Endothelial cell of umbilical vein (primary cell): ENCODE measurements around the gene D2HGDH. TPM values are rescaled to one million over a fixed set of nuclear protein-coding genes. Genes with fewer than 3 reads are reported as not detected.
"Not testable (repeated sequence)": the region's sequence is repeated elsewhere in the genome, so short reads cannot be mapped to it uniquely, and the experiment has no call there.

Experiments
- BruUV-seq: library from RNA; stranded (reverse); fragments of 400-500 nt; replicated peaks from 2 replicates; lab custom pipeline; 2021; lab: Mats Ljungman, UMichigan
- CTCF ChIA-PET: fragments of 300-600, 350-600 bp; sonication (Branson Sonifier 250); formaldehyde crosslinking; loops from one replicate; lab custom pipeline; 2021; ENCODE audit warnings: antibody characterized with exemption, inconsistent platforms; lab: Charles Lee
- POLR2A ChIA-PET: fragments of 300-600, 350-600 bp; sonication (Branson Sonifier 250); formaldehyde crosslinking; loops from one replicate; lab custom pipeline; 2021; ENCODE audit warnings: antibody characterized with exemption, inconsistent platforms; lab: Charles Lee
- DNase-seq: peaks from one replicate; pipeline ENCODE4 v3.0.0-alpha.2; 2011; ENCODE audit warnings: low read depth, low spot score
- FAIRE-seq: peaks from 2 replicates; lab custom pipeline; 2011; peaks lifted over from hg19 to GRCh38; lab: Jason Lieb, UNC
- H2AFZ ChIP-seq: 2 replicates; pipeline ENCODE4 v1.6.0; 2012; ENCODE audit warnings: low read depth, low read length, control low read depth, inconsistent platforms
- H3K27ac ChIP-seq: 2 replicates; pipeline ENCODE4 v1.5.1; 2011; ENCODE audit warnings: low read depth, mild to moderate bottlenecking, control low read depth, low read length, moderate library complexity; ENCODE audit not compliant: insufficient read depth
- H3K27me3 ChIP-seq, 2 experiments: 2 replicates each; pipeline versions ENCODE4 v1.6.0 to v1.6.1; 2011; ENCODE audit warnings: low read length in 2 of 2, mixed read lengths in 1 of 2; ENCODE audit not compliant: control insufficient read depth in 2 of 2, insufficient read depth in 2 of 2
- H3K36me3 ChIP-seq, 2 experiments: 2 replicates in 1 of 2; 3 replicates in 1 of 2; pipeline ENCODE4 v1.5.1; 2011; ENCODE audit warnings: low read length in 2 of 2, mild to moderate bottlenecking in 1 of 2, moderate library complexity in 1 of 2; ENCODE audit not compliant: control insufficient read depth in 2 of 2, insufficient read depth in 2 of 2; ENCODE audit errors: extremely low read depth in 1 of 2
- H3K4me1 ChIP-seq: 3 replicates; pipeline ENCODE4 v1.5.1; 2011; ENCODE audit warnings: mild to moderate bottlenecking, low read length; ENCODE audit not compliant: control insufficient read depth, insufficient read depth; ENCODE audit errors: extremely low read depth
- H3K4me2 ChIP-seq: 2 replicates; pipeline ENCODE4 v1.6.1; 2011; ENCODE audit warnings: low read length, control low read depth, mixed read lengths; ENCODE audit not compliant: insufficient read depth
- H3K4me3 ChIP-seq, 3 experiments: fragments of 200-600 bp in 1 of 3; sonication (generic), shearing (Covaris generic) in 1 of 3; replicated peaks in 1 of 3; 2 replicates each; pipeline ENCODE4 v1.5.1; 2011 to 2016; ENCODE audit warnings: control low read depth in 3 of 3, low read length in 3 of 3, mild to moderate bottlenecking in 2 of 3, inconsistent platforms in 1 of 3, low read depth in 1 of 3, moderate library complexity in 1 of 3; ENCODE audit not compliant: insufficient read depth in 1 of 3
- H3K79me2 ChIP-seq: 2 replicates; pipeline ENCODE4 v1.6.0; 2012; ENCODE audit warnings: low read length, inconsistent platforms; ENCODE audit not compliant: control insufficient read depth, insufficient read depth
- H3K9ac ChIP-seq: replicated peaks from 2 replicates; pipeline ENCODE3; 2011; ENCODE audit warnings: low read length, control low read depth; ENCODE audit not compliant: insufficient read depth; ENCODE audit errors: extremely low read depth
- H3K9me1 ChIP-seq: replicated peaks from 3 replicates; pipeline ENCODE4 v1.6.0; 2011; ENCODE audit warnings: mild to moderate bottlenecking, low read length; ENCODE audit not compliant: control insufficient read depth, insufficient read depth; ENCODE audit errors: extremely low read depth
- H3K9me3 ChIP-seq: replicated peaks from 2 replicates; pipeline ENCODE4 v1.5.1; 2012; ENCODE audit warnings: low read length, inconsistent platforms; ENCODE audit not compliant: control insufficient read depth, insufficient read depth
- H4K20me1 ChIP-seq: replicated peaks from 2 replicates; pipeline ENCODE3; 2011; ENCODE audit warnings: mild to moderate bottlenecking, low read length; ENCODE audit not compliant: control insufficient read depth, insufficient read depth; ENCODE audit errors: extremely low read depth
- CTCF ChIP-seq, 2 donors: IDR thresholded peaks; 1 replicate in 1 of 2; 2 replicates in 1 of 2; pipeline ENCODE4 v1.5.1; 2011; ENCODE audit warnings: low read length in 2 of 2, mild to moderate bottlenecking in 2 of 2, moderate library complexity in 2 of 2, control low read depth in 1 of 2, inconsistent platforms in 1 of 2, low read depth in 1 of 2; ENCODE audit not compliant: insufficient read depth in 1 of 2; ENCODE audit errors: extremely low read depth in 1 of 2
- EZH2 ChIP-seq: IDR thresholded peaks from 2 replicates; pipeline ENCODE4 v1.6.1; 2012; ENCODE audit warnings: borderline replicate concordance, low read depth, mild to moderate bottlenecking, moderate library complexity, low read length, inconsistent platforms; ENCODE audit not compliant: severe bottlenecking
- MAX ChIP-seq: IDR thresholded peaks from 2 replicates; pipeline ENCODE4 v1.6.1; 2011; ENCODE audit not compliant: insufficient read depth, insufficient read length
- POLR2A ChIP-seq: IDR thresholded peaks from 2 replicates; pipeline ENCODE4 v1.6.1; 2012; ENCODE audit warnings: low read depth, mild to moderate bottlenecking, control low read depth, low read length
- dilution Hi-C: fragments of 300-500 bp; cut with MboI; formaldehyde crosslinking; loops from one replicate; pipeline ENCODE4 v1.15.0; 2019; ENCODE audit warnings: low sequenced_read_pairs; ENCODE audit not compliant: extremely low pct_ligation_motif_present
- intact Hi-C: fragments of 100-400 bp; cut with micrococcal nuclease; formaldehyde crosslinking; loops from one replicate; pipeline ENCODE4 v1.10.0; 2022
- polyA plus RNA-seq, 4 experiments: library from polyadenylated mRNA; depleted of rRNA in 3 of 4; stranded (reverse) in 3 of 4; unstranded in 1 of 4; fragments of >200 nt; gene quantifications; 2 replicates each; pipeline versions ENCODE4 v1.2.1 to v1.2.3, GENCODE V29; 2011 to 2012; ENCODE audit warnings: missing spikeins in 1 of 4
- total RNA-seq: library from RNA; stranded (reverse); gene quantifications from 2 replicates; pipeline ENCODE4 v1.2.3, GENCODE V29; 2021

D2HGDH gene
- total and polyA plus RNA-seq, 2 donors (not counting 3 experiments of a cell fraction or from before 2014, with no cell fraction given) = 22.3 TPM

DNA sequence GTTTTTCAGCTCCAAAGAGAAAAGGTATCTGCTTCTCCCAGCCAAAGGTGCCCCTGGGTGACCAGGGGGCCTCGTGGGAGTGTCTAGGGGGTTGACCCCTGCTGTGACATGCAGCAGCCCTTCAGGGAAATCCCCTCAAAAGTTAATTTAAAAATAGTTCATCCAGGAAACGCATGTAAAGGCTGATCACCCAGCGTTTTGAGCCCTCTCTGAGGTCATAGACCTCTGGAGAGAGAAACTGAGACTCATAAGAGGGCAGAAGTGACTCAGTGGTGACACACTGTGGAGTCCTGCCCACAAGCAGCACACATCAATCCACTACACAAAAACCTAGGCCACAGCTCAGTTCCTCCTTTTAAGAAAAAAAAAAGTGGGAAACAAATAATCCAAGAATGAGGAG lies 54.1 kb downstream of the D2HGDH start:
- no peak for TF ChIP-seq EZH2
- no peak for TF ChIP-seq CTCF (IDR thresholded peaks at IDR 0.05; ENCODE audit: extremely low read depth in 1 of 2, insufficient read depth in 1 of 2, low read depth in 1 of 2, low read length in 2 of 2)
- no peak for TF ChIP-seq MAX
- TF ChIP-seq POLR2A = no peak
- Histone ChIP-seq H3K4me3 (no peak overlapping the region), H3K4me1 (no peaks in the 10 kb centered on the region), H4K20me1 (no peaks in the 10 kb centered on the region), H2AFZ (no peak overlapping the region), H3K27me3 (peaks cover 9 to 13% of the 10 kb centered on the region in 2 experiments), H3K27ac (no peak overlapping the region), H3K36me3 (no peaks in the 10 kb centered on the region), H3K9ac (no peak overlapping the region), H3K4me2 (no peak overlapping the region), H3K9me3 (no peaks in the 10 kb centered on the region), H3K79me2 (no peaks in the 10 kb centered on the region), H3K9me1 (no peaks in the 10 kb centered on the region)
- no TSS peak for BruUV-seq
- ChIA-PET POLR2A (no interaction called here), CTCF (no interaction called here)
- intact Hi-C loops = no loop called here
- dilution Hi-C loops = no loop called here
- DNase-seq (no peak), FAIRE-seq (no peak)

GRCh38 chr2:241791385-241791784 lies 57.0 kb downstream of the D2HGDH start:
- H3K9me1 ChIP-seq, POLR2A ChIA-PET, DNase-seq, H4K20me1 ChIP-seq, H2AFZ ChIP-seq, H3K27ac ChIP-seq, FAIRE-seq, H3K4me2 ChIP-seq, dilution Hi-C loops, H3K4me1 ChIP-seq, H3K4me3 ChIP-seq, H3K9ac ChIP-seq, CTCF ChIA-PET, H3K36me3 ChIP-seq, H3K9me3 ChIP-seq, H3K79me2 ChIP-seq, intact Hi-C loops, BruUV-seq: not testable (repeated sequence)
- H3K27me3 ChIP-seq = peaks cover 9 to 11% of the 10 kb centered on the region in 2 experiments
